ENCODE measurements around the gene SLC52A1.

SLC52A1 gene

DNA sequence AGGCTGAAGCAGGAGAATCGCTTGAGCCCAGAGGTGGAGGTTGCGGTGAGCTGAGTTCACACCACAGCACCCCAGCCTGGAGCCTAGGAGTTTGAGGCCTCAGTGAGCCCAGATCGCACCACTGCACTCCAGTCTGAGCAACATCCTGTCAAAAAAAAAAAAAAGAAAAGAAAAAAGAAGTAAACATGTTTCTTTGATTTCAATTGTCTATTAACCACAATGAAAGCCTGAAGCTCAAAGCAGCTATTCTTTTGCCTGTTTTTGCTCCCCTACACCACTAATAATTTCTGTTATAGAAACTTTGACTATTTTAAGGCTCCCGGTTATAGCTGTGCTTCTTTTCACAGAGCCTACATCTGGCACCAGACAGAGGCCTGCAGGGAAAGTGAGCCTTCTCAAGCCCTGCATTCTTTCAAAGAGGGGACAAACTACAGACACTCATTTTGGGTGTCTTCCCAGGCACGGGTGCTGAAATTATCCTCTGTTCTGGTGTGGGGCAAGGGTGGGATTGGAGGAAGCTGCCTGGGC is 14.2 kb upstream of the SLC52A1 start:
- H3K4me1 ChIP-seq (ENCODE audit: control insufficient read depth in 1 of 2, insufficient read depth in 2 of 2, low read length in 2 of 2), result peaks cover 5 to 11% of the 10 kb centered on the region in 2 donors
- no peak overlapping the region for H3K4me3 ChIP-seq (ENCODE audit: low read depth in 1 of 2, low read length in 2 of 2)
- H3K36me3 ChIP-seq (ENCODE audit: control insufficient read depth in 1 of 2, insufficient read depth in 2 of 2, low read length in 2 of 2), result no peaks in the 10 kb centered on the region
- H3K27me3 ChIP-seq (ENCODE audit: low read depth, low read length), result no peaks in the 10 kb centered on the region
- peak overlapping the region; percentile 71 for H3K27ac ChIP-seq (ENCODE audit: low read length)
- no peaks in the 10 kb centered on the region for H3K9me3 ChIP-seq (ENCODE audit: control insufficient read depth in 1 of 2, low read length in 2 of 2)

DNA sequence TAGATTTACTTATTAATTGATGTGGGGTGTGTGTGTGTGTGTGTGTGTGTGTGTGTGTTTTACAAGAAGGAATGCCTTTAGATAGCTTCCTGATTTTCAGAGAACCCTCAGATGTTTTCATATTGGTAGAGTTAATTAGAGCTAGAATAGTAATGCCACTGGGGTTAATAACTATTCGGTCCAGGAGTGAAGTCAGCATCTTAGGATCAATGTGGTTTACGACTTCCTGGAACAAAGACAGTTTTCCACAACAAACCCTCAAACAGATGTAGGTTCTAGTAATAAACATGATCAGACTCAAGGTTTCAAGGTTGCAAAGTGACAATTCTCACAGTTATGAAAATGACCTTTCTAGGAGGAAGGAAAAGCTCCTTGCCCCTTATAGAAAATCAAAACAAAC is 12.2 kb upstream of the SLC52A1 start:
- Histone ChIP-seq H3K9me3 (ENCODE audit: control insufficient read depth in 1 of 2, low read length in 2 of 2) (no peaks in the 10 kb centered on the region), H3K4me3 (ENCODE audit: low read depth in 1 of 2, low read length in 2 of 2) (no peak overlapping the region), H3K4me1 (ENCODE audit: control insufficient read depth in 1 of 2, insufficient read depth in 2 of 2, low read length in 2 of 2) (peaks cover 5 to 11% of the 10 kb centered on the region in 2 donors), H3K27ac (ENCODE audit: low read length) (no peak overlapping the region), H3K36me3 (ENCODE audit: control insufficient read depth in 1 of 2, insufficient read depth in 2 of 2, low read length in 2 of 2) (no peaks in the 10 kb centered on the region), H3K27me3 (ENCODE audit: low read depth, low read length) (no peaks in the 10 kb centered on the region)

DNA sequence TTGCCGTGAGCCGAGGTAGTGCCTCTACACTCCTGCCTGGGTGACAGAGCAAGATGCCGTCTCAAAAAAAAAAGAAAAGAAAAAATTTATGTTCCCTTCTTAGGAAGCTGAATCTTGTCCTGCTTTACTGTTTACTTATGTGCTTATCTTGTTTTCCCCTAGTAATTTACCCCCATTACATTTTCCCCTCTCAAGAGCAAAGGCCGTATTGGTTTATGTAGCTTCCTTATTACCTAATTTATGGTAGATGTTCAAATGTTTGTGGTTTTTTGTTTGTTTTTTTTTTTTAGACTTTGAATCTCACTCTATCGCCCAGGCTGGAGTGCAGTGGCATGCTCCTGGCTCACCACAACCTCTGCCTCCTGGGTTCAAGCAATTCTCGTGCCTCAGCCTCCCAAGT is 10.3 kb upstream of the SLC52A1 start:
- no peaks in the 10 kb centered on the region for H3K9me3 ChIP-seq (ENCODE audit: control insufficient read depth in 1 of 2, low read length in 2 of 2)
- no peaks in the 10 kb centered on the region for H3K27me3 ChIP-seq (ENCODE audit: low read depth, low read length)
- H3K36me3 ChIP-seq (ENCODE audit: control insufficient read depth in 1 of 2, insufficient read depth in 2 of 2, low read length in 2 of 2), result no peaks in the 10 kb centered on the region
- no peak overlapping the region for H3K27ac ChIP-seq (ENCODE audit: low read length)
- H3K4me1 ChIP-seq (ENCODE audit: control insufficient read depth in 1 of 2, insufficient read depth in 2 of 2, low read length in 2 of 2), result peaks cover 5 to 11% of the 10 kb centered on the region in 2 donors
- no peak overlapping the region for H3K4me3 ChIP-seq (ENCODE audit: low read depth in 1 of 2, low read length in 2 of 2)

DNA sequence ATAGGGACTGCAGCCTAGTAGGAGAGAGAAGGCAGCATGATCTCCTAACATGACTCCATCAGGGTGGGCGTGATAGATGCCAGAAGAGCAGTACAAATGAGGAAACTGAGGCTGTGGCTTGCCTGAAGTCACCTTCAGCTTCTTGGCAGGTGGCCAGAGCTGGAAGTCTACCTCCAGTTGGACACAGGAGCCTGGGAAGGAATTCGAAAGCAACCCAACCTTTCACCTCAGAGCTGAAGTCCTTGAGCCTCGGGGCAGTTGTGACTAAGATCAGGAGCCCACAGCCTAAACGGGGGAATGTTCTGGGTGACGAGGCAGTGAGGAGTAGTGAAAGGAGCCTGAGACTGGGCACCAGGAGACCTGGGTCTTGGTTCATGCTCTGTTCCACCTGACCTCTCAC is 9.4 kb upstream of the SLC52A1 start:
- no peak overlapping the region for H3K4me3 ChIP-seq (ENCODE audit: low read depth in 1 of 2, low read length in 2 of 2)
- peaks cover 4% of the 10 kb centered on the region in 2 donors for H3K4me1 ChIP-seq (ENCODE audit: control insufficient read depth in 1 of 2, insufficient read depth in 2 of 2, low read length in 2 of 2)
- no peaks in the 10 kb centered on the region for H3K27me3 ChIP-seq (ENCODE audit: low read depth, low read length)
- H3K36me3 ChIP-seq (ENCODE audit: control insufficient read depth in 1 of 2, insufficient read depth in 2 of 2, low read length in 2 of 2), result no peaks in the 10 kb centered on the region
- H3K9me3 ChIP-seq (ENCODE audit: control insufficient read depth in 1 of 2, low read length in 2 of 2), result no peaks in the 10 kb centered on the region
- peak overlapping the region; percentile 31 for H3K27ac ChIP-seq (ENCODE audit: low read length)

DNA sequence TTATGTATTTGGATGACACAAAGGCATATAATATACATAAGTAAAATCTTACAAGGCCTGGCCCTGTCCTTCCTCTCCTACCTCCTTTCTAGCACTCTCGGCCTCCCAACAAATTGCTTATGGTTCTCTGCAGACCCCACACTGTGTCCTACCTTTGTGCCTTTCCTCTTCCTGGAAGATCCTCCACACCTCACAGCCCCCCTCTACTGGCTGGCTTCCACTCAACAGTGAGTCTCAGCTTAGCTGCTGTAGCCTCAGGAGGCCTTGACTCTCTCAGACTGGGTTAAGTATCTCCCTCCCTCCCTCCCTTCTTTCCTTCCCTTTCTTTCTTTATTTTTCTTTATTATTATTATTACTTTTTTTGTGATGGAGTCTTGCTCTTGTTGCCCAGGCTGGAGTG is 8.3 kb upstream of the SLC52A1 start:
- Histone ChIP-seq H3K27ac (ENCODE audit: low read length) (no peak overlapping the region), H3K4me1 (ENCODE audit: control insufficient read depth in 1 of 2, insufficient read depth in 2 of 2, low read length in 2 of 2) (no peaks in the 10 kb centered on the region), H3K9me3 (ENCODE audit: control insufficient read depth in 1 of 2, low read length in 2 of 2) (no peaks in the 10 kb centered on the region), H3K36me3 (ENCODE audit: control insufficient read depth in 1 of 2, insufficient read depth in 2 of 2, low read length in 2 of 2) (no peaks in the 10 kb centered on the region), H3K4me3 (ENCODE audit: low read depth in 1 of 2, low read length in 2 of 2) (no peak overlapping the region), H3K27me3 (ENCODE audit: low read depth, low read length) (no peaks in the 10 kb centered on the region)

DNA sequence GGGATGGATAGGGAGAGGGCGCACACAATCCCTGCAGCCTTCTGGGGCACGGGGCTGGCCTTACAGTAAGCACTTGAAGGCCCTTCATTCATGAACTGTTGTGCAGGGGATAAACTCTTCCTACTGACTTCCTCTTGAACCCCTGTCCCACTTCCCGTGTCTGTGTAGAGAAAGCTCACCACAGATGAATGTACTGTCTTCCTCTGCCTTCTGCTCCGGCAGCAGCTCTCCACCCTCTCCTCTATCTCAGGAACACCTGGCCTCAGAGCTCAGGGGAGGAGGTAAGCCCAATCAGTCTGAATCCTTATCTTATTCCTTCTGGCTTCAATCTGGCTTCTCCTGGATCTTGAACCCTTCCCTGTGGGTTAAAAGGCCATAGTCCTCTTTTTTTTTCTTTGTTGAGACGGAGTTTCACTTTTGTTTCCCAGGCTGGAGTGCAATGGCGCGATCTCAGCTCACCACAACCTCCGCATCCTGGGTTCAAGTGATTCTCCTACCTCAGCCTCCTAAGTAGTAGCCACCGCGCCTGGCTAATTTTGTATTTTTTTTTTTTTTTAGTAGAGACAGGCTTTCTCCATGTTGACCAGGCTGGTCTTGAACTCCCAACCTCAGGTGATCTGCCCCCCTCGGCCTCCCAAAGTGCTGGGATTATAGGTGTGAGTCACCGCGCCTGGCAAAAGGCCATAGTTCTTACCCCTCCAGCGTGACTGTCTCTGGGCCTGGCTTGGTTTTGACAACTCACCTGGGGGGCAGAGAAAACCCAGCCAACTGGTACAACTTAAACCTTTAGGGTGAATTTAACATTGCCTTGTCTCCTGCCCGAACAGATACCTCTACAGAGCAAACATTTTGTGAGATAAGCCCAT is 7.2 kb upstream of the SLC52A1 start:
- H3K27me3 ChIP-seq (ENCODE audit: low read depth, low read length), result no peaks in the 10 kb centered on the region
- no peaks in the 10 kb centered on the region for H3K36me3 ChIP-seq (ENCODE audit: control insufficient read depth in 1 of 2, insufficient read depth in 2 of 2, low read length in 2 of 2)
- no peaks in the 10 kb centered on the region for H3K9me3 ChIP-seq (ENCODE audit: control insufficient read depth in 1 of 2, low read length in 2 of 2)
- H3K4me1 ChIP-seq (ENCODE audit: control insufficient read depth in 1 of 2, insufficient read depth in 2 of 2, low read length in 2 of 2), result no peaks in the 10 kb centered on the region
- no peak overlapping the region for H3K27ac ChIP-seq (ENCODE audit: low read length)
- no peak overlapping the region for H3K4me3 ChIP-seq (ENCODE audit: low read depth in 1 of 2, low read length in 2 of 2)

DNA sequence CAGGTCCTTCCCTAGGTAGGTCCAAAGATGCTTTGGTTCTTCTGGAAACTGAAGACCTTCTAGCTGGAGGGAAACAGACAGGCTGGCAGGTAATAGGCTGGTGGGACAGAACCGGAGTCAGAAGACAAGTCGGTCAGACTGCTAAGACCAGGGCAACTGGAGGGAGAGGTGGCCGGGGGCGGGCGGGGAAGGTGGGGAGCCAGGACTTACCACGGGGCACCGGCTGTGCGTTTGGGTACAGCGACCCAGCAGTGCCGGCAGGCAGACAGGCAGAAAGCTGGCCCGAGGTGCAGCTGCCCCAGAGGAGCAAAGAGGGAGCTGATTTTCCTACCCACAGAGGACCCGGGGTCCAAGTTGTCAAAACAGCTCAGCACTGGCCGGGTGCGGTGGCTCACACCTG is 575 bp downstream of the SLC52A1 start:
- Histone ChIP-seq H3K4me1 (ENCODE audit: control insufficient read depth in 1 of 2, insufficient read depth in 2 of 2, low read length in 2 of 2) (no peaks in the 10 kb centered on the region), H3K4me3 (ENCODE audit: low read depth in 1 of 2, low read length in 2 of 2) (no peak overlapping the region), H3K36me3 (ENCODE audit: control insufficient read depth in 1 of 2, insufficient read depth in 2 of 2, low read length in 2 of 2) (no peaks in the 10 kb centered on the region), H3K27ac (ENCODE audit: low read length) (no peak overlapping the region), H3K9me3 (ENCODE audit: control insufficient read depth in 1 of 2, low read length in 2 of 2) (no peaks in the 10 kb centered on the region), H3K27me3 (ENCODE audit: low read depth, low read length) (no peaks in the 10 kb centered on the region)

DNA sequence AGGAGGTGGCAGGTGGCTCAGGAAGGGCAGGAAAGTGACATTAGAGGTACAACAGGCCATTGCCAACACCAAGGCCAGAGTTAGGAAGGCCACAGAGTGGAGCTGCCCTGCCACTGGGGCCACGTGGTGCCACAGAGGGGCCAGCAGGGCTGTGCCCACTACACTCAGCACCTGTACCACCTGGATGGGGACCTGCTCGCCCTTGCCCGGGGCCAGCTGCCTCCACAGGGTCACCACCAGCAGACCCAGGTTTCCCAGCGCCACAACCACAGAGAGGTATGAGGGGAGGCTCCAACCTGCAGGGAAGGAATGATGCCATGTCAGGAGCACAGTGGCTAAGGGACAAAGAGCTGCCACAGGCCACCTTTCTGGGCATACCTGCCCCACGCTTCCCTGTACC is 1.2 kb downstream of the SLC52A1 start:
- Histone ChIP-seq H3K36me3 (ENCODE audit: control insufficient read depth in 1 of 2, insufficient read depth in 2 of 2, low read length in 2 of 2) (no peaks in the 10 kb centered on the region), H3K9me3 (ENCODE audit: control insufficient read depth in 1 of 2, low read length in 2 of 2) (no peaks in the 10 kb centered on the region), H3K27me3 (ENCODE audit: low read depth, low read length) (no peaks in the 10 kb centered on the region), H3K4me3 (ENCODE audit: low read depth in 1 of 2, low read length in 2 of 2) (no peak overlapping the region), H3K27ac (ENCODE audit: low read length) (no peak overlapping the region), H3K4me1 (ENCODE audit: control insufficient read depth in 1 of 2, insufficient read depth in 2 of 2, low read length in 2 of 2) (no peaks in the 10 kb centered on the region)

DNA sequence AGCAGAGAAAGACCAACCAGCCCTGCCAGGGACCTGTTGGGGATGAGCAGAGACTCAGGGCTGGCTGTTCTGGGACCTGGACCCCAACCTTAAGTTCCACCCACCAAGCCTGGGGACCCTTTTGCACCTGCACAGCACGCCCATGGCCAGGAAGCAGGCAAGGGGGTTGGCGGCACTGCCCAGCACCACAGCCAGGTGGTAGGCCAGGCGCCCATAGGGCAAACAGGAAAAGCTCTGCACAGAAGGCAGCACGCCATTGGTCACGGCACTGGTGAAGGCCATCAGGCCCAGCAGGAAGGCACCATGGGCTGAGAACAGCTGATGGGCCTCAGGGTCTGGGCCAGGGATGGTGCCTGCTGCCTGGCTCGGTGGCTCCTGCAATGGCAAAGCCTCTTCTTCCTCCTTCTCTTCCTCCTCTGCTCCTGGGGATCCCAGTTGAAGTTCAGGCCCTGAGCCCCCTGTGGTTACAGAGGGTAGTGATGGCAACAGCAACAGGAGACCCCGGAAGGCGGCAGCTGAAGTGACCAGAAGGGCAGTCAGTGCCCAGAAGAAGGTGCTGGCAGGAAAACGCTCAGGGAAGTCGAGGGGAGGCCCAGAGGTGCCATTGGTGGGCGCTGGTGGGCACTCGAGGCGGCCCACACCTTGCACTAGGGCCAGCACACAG is 1.7 kb downstream of the SLC52A1 start:
- no peaks in the 10 kb centered on the region for H3K4me1 ChIP-seq (ENCODE audit: control insufficient read depth in 1 of 2, insufficient read depth in 2 of 2, low read length in 2 of 2)
- H3K36me3 ChIP-seq (ENCODE audit: control insufficient read depth in 1 of 2, insufficient read depth in 2 of 2, low read length in 2 of 2), result no peaks in the 10 kb centered on the region
- H3K27ac ChIP-seq (ENCODE audit: low read length), result no peak overlapping the region
- no peaks in the 10 kb centered on the region for H3K27me3 ChIP-seq (ENCODE audit: low read depth, low read length)
- H3K4me3 ChIP-seq (ENCODE audit: low read depth in 1 of 2, low read length in 2 of 2), result no peak overlapping the region
- no peaks in the 10 kb centered on the region for H3K9me3 ChIP-seq (ENCODE audit: control insufficient read depth in 1 of 2, low read length in 2 of 2)

DNA sequence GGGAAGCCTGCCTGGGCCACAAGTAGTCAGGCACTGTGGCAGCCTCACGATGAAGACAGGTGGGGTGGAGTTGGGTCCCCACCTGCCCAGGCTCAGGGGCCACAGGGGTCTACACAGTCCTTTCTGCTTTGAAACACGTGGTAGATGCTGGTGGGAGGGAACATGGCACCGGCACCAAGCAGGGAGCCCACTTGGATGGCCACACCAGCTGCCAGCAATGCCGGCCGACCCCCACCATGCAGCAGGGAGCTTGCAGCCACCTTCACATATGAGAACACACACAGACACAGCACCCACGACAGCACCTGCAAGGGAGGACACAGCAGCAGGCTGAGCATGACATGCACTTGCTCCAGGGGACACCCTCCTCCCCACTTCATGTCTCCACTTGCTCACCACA is 2.4 kb downstream of the SLC52A1 start:
- no peak overlapping the region for H3K27ac ChIP-seq (ENCODE audit: low read length)
- H3K36me3 ChIP-seq (ENCODE audit: control insufficient read depth in 1 of 2, insufficient read depth in 2 of 2, low read length in 2 of 2), result no peaks in the 10 kb centered on the region
- no peaks in the 10 kb centered on the region for H3K27me3 ChIP-seq (ENCODE audit: low read depth, low read length)
- H3K4me1 ChIP-seq (ENCODE audit: control insufficient read depth in 1 of 2, insufficient read depth in 2 of 2, low read length in 2 of 2), result no peaks in the 10 kb centered on the region
- no peaks in the 10 kb centered on the region for H3K9me3 ChIP-seq (ENCODE audit: control insufficient read depth in 1 of 2, low read length in 2 of 2)
- H3K4me3 ChIP-seq (ENCODE audit: low read depth in 1 of 2, low read length in 2 of 2), result no peak overlapping the region

DNA sequence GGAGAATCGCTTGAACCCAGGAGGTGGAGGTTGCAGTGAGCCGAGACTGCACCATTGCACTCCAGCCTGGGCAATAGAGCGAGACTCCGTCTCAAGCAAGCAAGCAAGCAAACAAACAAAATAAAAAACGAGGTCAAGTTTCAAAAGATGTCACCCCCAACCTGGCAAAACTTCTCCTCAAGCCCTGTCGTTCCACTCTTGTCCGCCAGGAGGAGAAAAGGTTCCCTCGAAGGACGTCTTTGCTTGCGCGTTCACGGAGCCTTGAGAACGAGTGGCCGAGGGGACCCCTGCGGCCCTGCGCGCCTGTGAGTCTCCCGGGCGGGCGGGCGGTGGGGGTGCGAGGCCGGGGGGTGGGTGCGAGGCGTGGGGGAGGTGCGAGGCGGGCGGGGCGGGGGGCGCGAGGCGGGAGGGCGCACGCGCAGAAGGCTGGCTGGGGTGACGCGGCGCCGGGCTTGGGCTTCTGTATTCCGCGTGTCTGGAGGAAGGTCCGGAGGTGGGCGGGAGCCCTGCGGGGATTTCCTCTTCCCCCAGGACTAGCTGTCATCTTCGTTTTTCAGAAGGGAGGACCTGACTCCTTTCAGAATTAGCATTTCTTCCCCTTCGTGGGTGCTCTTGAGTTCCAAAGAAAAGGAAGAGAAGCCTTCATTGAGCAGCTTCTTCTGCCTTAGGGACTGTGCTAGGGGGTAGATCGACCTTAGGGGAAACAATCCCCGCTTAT is 3.7 kb downstream of the SLC52A1 start:
- H3K27ac ChIP-seq (ENCODE audit: low read length), result peak overlapping the region; percentile 74
- no peaks in the 10 kb centered on the region for H3K36me3 ChIP-seq (ENCODE audit: control insufficient read depth in 1 of 2, insufficient read depth in 2 of 2, low read length in 2 of 2)
- no peaks in the 10 kb centered on the region for H3K27me3 ChIP-seq (ENCODE audit: low read depth, low read length)
- no peaks in the 10 kb centered on the region for H3K4me1 ChIP-seq (ENCODE audit: control insufficient read depth in 1 of 2, insufficient read depth in 2 of 2, low read length in 2 of 2)
- H3K9me3 ChIP-seq (ENCODE audit: control insufficient read depth in 1 of 2, low read length in 2 of 2), result no peaks in the 10 kb centered on the region
- peak overlapping the region; percentile 54 to 68 for H3K4me3 ChIP-seq (ENCODE audit: low read depth in 1 of 2, low read length in 2 of 2)
